Adrenal gland (tissue), 5 donors: ENCODE data around the gene GMEB2.
A peak's percentile ranks its signal among the peaks of the same experiment; 100 is the strongest.

Experiments
- POLR2A ChIP-seq, 2 donors: fragments of 450-650 bp; IDR thresholded peaks; one replicate each; pipeline ENCODE4 v1.6.1; 2017; ENCODE audit warnings: antibody characterized with exemption in 2 of 2, mild to moderate bottlenecking in 2 of 2, moderate library complexity in 1 of 2
- TF ChIP-seq, protein P1 (sequence below), 6 experiments: fragments of 450-650 bp in 4 of 6; fragments of 200-600 bp in 2 of 6; sonication (generic) in 1 of 6; IDR thresholded peaks; 1 replicate in 5 of 6; 2 replicates in 1 of 6; pipeline versions ENCODE4 v1.5.1 to v1.8.0; 2016 to 2021; ENCODE audit warnings: antibody characterized with exemption in 6 of 6, mild to moderate bottlenecking in 2 of 6, moderate library complexity in 1 of 6
- donor health status: DM: no; HTN: no; CAD: no.

DNA sequence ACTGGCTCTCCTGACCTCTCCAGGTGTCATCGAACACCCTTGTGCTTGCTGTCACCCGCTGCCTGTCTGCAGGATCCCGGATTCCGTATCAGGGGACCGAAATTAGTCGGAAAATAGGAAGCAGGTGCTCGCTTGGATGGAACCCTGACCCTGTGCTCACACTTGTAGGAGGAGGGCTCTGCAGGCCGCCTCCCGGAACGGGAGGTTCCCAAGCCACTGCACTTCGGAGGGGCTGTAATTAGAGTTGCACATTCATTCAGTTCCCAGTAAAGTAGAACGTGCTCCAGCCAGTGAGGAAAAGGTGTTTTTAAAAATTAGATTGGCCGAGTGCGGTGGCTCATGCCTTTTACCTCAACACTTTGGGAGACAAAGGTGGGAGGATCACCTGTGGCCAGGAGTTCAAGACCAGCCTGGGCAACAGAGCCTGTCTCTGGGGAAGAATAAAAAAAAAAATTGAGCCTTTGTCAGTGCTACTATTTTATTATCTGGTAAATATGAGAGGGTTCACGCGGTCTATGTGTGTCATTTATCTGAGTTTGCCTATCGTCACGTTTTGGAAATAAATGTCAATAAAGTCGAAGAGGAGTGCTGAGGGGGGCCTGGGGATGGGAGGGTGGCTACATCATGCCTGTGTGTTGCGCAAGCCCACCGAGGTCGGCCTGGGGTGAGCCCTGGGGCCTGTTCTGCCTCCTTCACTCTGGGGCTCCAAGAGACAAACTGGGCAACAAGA is 1.5 kb upstream of the GMEB2 start:
- TF ChIP-seq, protein P1, sequence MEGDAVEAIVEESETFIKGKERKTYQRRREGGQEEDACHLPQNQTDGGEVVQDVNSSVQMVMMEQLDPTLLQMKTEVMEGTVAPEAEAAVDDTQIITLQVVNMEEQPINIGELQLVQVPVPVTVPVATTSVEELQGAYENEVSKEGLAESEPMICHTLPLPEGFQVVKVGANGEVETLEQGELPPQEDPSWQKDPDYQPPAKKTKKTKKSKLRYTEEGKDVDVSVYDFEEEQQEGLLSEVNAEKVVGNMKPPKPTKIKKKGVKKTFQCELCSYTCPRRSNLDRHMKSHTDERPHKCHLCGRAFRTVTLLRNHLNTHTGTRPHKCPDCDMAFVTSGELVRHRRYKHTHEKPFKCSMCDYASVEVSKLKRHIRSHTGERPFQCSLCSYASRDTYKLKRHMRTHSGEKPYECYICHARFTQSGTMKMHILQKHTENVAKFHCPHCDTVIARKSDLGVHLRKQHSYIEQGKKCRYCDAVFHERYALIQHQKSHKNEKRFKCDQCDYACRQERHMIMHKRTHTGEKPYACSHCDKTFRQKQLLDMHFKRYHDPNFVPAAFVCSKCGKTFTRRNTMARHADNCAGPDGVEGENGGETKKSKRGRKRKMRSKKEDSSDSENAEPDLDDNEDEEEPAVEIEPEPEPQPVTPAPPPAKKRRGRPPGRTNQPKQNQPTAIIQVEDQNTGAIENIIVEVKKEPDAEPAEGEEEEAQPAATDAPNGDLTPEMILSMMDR (IDR thresholded peaks at IDR 0.05): no peak
- peak in 1 of 2 donors; percentile 57 for TF ChIP-seq POLR2A (IDR thresholded peaks at IDR 0.05)
